Subcutaneous abdominal adipose tissue (tissue), 5 donors: ENCODE data around the gene SREBF1.

Experiments used
- H3K27ac ChIP-seq: one replicate; pipeline ENCODE4 v1.7.0; 2013; ENCODE audit warnings: low read depth, mild to moderate bottlenecking, inconsistent platforms, low read length, moderate library complexity
- H3K27me3 ChIP-seq, 5 donors: one replicate each; pipeline ENCODE4 v1.7.0; 2013; ENCODE audit warnings: low read length in 5 of 5, inconsistent platforms in 1 of 5; ENCODE audit not compliant: control insufficient read depth in 5 of 5, insufficient read depth in 4 of 5
- H3K36me3 ChIP-seq, 5 donors: one replicate each; pipeline ENCODE4 v1.7.0; 2013; ENCODE audit warnings: low read length in 5 of 5; ENCODE audit not compliant: control insufficient read depth in 5 of 5, insufficient read depth in 5 of 5
- H3K4me1 ChIP-seq, 5 donors: one replicate each; pipeline ENCODE4 v1.7.0; 2013; ENCODE audit warnings: low read length in 5 of 5, mild to moderate bottlenecking in 3 of 5, moderate library complexity in 1 of 5; ENCODE audit not compliant: control insufficient read depth in 5 of 5, insufficient read depth in 5 of 5
- H3K4me3 ChIP-seq, 5 donors: one replicate each; pipeline ENCODE4 v1.7.0; 2013; ENCODE audit warnings: low read length in 5 of 5, low read depth in 1 of 5
- H3K9ac ChIP-seq, 5 donors: one replicate each; pipeline ENCODE4 v1.7.0; 2013; ENCODE audit warnings: low read length in 5 of 5, mild to moderate bottlenecking in 4 of 5, moderate library complexity in 3 of 5
- H3K9me3 ChIP-seq, 5 donors: one replicate each; pipeline ENCODE4 v1.7.0; 2013; ENCODE audit warnings: low read length in 5 of 5; ENCODE audit not compliant: control insufficient read depth in 5 of 5
- donor health status: healthy.
- donor health status: healthy.
- donor health status: healthy.
- donor health status: healthy.
- donor health status: healthy.

SREBF1 gene

GRCh38 chr17:17842111-17842876, 5.5 kb upstream of the SREBF1 start:
- H3K36me3 ChIP-seq: peaks cover 0 to 17% (median 11%) of the 10 kb centered on the region in 5 donors
- H3K4me1 ChIP-seq: peaks cover 31 to 61% (median 48%) of the 10 kb centered on the region in 5 donors
- peak overlapping the region; percentile 99 for H3K27ac ChIP-seq
- H3K9ac ChIP-seq: peak overlapping the region in 1 of 5 donors; percentile 10
- no peak overlapping the region for H3K4me3 ChIP-seq
- no peaks in the 10 kb centered on the region for H3K9me3 ChIP-seq
- no peaks in the 10 kb centered on the region for H3K27me3 ChIP-seq

DNA sequence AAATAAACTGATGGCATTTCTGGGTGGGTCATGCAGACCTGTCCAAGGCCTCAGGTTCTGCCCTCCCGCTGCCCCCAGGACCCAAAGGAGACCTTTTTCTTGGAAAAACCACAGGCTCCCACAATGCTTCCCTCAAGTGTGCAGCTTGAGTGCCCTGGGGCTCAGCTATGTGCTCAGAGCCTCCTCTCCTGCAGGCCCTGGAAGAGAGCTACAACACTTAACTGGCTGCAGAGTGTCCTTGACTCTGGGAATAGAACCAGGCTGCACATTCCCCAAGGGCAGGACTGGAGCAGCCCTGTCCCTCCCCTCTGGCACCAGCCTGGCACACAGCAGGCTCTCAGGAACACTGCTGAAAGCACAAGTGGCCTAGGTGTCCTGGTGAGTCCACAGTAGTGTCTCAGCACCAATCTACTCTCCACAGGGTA, 4.8 kb upstream of the SREBF1 start:
- no peaks in the 10 kb centered on the region for H3K9me3 ChIP-seq
- no peaks in the 10 kb centered on the region for H3K27me3 ChIP-seq
- H3K27ac ChIP-seq: peak overlapping the region; percentile 99
- H3K4me3 ChIP-seq: no peak overlapping the region
- peaks cover 0 to 10% (median 6%) of the 10 kb centered on the region in 5 donors for H3K36me3 ChIP-seq
- H3K4me1 ChIP-seq: peaks cover 33 to 62% (median 50%) of the 10 kb centered on the region in 5 donors
- H3K9ac ChIP-seq: peak overlapping the region in 1 of 5 donors; percentile 29

- no peaks in the 10 kb centered on the region for H3K9me3 ChIP-seq
- H3K4me3 ChIP-seq: peak overlapping the region in 3 of 5 donors; percentile 4 to 73 (median 67)
- H3K27ac ChIP-seq: peak overlapping the region; percentile 99
- peak overlapping the region in 3 of 5 donors; percentile 19 to 30 (median 29) for H3K9ac ChIP-seq
- H3K36me3 ChIP-seq: peaks cover 0 to 3% (median 0%) of the 10 kb centered on the region in 5 donors
- H3K4me1 ChIP-seq: peaks cover 34 to 65% (median 53%) of the 10 kb centered on the region in 5 donors
- H3K27me3 ChIP-seq: no peaks in the 10 kb centered on the region
Observed at GRCh38 chr17:17840751-17841591, 4.2 kb upstream of the SREBF1 start.

DNA sequence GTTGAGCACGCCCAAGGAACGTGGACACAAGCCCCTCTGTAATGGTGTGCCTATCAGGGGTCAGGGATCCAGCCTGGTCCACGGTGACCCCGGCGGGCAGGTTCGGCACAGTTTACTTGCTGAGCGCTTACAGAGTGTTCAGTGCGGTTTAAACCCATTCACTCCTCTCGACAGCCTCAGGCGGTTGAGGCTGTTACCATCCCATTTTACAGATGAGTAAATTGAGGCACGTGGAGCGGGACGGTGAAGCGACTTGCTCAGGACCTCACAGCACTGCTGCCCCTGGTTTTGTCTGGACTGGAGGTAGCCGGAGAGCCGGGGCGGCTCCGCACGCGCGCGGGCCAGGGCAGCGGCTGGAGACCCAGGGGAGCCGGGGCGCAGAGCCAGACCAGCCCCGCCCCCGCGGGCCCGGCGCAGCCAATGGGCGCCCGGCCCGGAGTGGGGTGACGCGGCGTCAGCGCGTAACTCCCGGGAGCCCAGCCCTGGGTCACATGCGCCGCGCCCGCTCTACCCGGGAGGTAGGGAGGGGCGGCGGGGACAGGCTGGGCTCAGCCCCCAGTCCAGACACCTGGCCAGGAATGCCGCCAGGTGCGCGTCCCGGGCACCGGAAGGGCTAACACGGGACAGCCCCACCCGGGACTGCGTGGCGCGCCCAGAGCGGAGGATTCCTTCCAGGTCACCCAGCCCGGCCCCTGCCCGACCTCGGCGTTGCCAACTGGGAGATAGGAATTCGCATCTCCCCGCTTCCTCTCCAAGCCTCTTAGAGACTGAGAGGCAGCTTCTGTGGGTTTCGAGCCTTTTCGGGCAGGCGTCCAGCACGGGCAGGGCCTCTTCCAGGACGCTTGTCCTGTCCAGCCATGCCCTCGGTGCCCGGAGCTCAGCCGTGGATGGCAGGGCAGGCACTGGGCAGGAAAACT, 3.3 kb upstream of the SREBF1 start:
- H3K4me1 ChIP-seq: peaks cover 34 to 75% (median 62%) of the 10 kb centered on the region in 5 donors
- H3K4me3 ChIP-seq: peak overlapping the region in 4 of 5 donors; percentile 53 to 73 (median 62)
- H3K9ac ChIP-seq: peak overlapping the region; percentile 78 to 91 (median 81)
- H3K27ac ChIP-seq: peak overlapping the region; percentile 99
- no peaks in the 10 kb centered on the region for H3K27me3 ChIP-seq
- no peaks in the 10 kb centered on the region for H3K9me3 ChIP-seq
- no peaks in the 10 kb centered on the region for H3K36me3 ChIP-seq

- Histone ChIP-seq H3K9ac (peak overlapping the region in 4 of 5 donors; percentile 10 to 96 (median 58)), H3K27me3 (no peaks in the 10 kb centered on the region), H3K4me3 (peak overlapping the region in 3 of 5 donors; percentile 15 to 93 (median 16)), H3K27ac (peak overlapping the region; percentile 99), H3K36me3 (no peaks in the 10 kb centered on the region), H3K9me3 (no peaks in the 10 kb centered on the region), H3K4me1 (peaks cover 34 to 87% (median 68%) of the 10 kb centered on the region in 5 donors)
Observed at GRCh38 chr17:17837966-17838962, 1.5 kb upstream of the SREBF1 start.

GRCh38 chr17:17837380-17837821, 615 bp upstream of the SREBF1 start:
- Histone ChIP-seq H3K36me3 (no peaks in the 10 kb centered on the region), H3K9ac (peak overlapping the region; percentile 93 to 99 (median 96)), H3K4me1 (peaks cover 34 to 85% (median 68%) of the 10 kb centered on the region in 5 donors), H3K4me3 (peak overlapping the region; percentile 15 to 93 (median 82)), H3K27ac (peak overlapping the region; percentile 99), H3K9me3 (no peaks in the 10 kb centered on the region), H3K27me3 (no peaks in the 10 kb centered on the region)

DNA sequence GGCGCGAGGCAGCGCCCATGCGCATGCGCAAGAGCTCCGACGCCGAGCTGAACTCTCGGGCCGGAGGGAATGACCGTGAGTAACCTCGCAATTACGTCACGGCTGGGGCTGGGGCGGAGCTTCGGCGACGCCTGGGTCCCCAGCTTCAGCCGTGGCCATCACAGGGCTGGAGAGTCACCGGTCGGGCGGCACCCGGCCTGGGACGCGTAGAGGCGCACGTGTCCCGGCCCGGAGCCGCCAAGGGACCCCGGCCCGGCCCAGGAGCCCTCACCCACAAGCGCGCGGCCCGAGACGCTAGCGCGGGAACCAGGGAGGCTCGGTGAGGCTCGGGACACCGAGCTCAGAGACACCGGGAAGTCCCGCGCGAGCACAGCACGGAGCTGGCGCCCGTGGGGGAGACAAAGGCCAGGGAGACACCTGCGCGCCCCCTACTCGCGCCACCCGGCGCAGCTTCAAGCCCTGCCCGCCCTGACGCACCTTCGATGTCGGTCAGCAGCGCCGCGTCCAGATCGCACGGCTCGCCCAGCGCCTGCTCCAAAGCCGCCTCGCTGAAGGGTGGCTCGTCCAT, 452 bp downstream of the SREBF1 start:
- H3K4me1 ChIP-seq: peaks cover 30 to 85% (median 64%) of the 10 kb centered on the region in 5 donors
- H3K9me3 ChIP-seq: no peaks in the 10 kb centered on the region
- H3K36me3 ChIP-seq: peaks cover 0 to 6% (median 0%) of the 10 kb centered on the region in 5 donors
- peak overlapping the region; percentile 81 to 99 (median 96) for H3K9ac ChIP-seq
- H3K4me3 ChIP-seq: peak overlapping the region in 4 of 5 donors; percentile 67 to 93 (median 82)
- no peaks in the 10 kb centered on the region for H3K27me3 ChIP-seq
- H3K27ac ChIP-seq: peak overlapping the region; percentile 99

DNA sequence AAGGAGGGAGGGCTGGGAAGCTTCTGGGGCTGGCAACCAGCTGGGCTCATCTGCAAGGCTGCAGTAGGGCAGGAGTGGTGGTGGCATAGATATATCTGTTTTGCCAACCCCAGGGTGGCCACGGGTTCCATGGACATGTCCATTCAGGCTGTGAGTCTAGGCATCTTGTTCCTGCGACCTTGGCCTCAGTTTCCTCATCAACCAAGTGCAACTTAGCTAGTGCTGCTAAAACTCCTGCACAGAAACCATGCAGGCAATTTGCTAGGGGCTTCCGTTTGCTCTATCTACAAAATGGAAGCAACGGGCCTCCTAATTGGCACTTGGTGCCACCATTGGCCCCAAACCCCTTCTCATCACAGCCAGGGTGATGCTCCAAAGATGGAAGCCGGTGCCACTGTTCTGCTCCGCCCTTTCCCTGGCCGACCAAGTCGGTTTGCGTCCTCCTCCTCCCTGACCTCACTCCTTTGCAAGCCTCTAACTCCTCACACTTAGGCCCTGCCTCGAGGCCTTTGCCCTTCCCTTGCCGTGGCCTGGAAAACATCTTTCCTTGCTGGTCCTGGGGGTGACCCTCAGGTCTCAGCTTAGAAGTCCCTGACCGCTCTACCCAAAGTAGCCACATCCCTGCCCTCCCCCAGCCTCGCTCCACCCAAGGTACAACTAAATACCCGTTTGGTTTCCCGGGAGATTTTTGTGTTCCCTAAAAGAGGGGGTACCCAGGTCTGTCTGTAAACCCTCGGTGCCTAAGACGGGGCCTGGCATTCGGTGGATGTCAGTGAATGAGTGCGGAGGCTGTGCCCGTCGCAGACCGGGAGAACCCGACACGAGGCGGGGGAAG, 1.2 kb downstream of the SREBF1 start:
- no peaks in the 10 kb centered on the region for H3K27me3 ChIP-seq
- H3K9me3 ChIP-seq: no peaks in the 10 kb centered on the region
- peaks cover 0 to 9% (median 0%) of the 10 kb centered on the region in 5 donors for H3K36me3 ChIP-seq
- peaks cover 23 to 83% (median 59%) of the 10 kb centered on the region in 5 donors for H3K4me1 ChIP-seq
- peak overlapping the region in 4 of 5 donors; percentile 0 to 96 (median 48) for H3K9ac ChIP-seq
- peak overlapping the region; percentile 99 for H3K27ac ChIP-seq
- H3K4me3 ChIP-seq: peak overlapping the region; percentile 67 to 93 (median 82)
